Measurements from ENCODE around the gene PTAR1.

DNA sequence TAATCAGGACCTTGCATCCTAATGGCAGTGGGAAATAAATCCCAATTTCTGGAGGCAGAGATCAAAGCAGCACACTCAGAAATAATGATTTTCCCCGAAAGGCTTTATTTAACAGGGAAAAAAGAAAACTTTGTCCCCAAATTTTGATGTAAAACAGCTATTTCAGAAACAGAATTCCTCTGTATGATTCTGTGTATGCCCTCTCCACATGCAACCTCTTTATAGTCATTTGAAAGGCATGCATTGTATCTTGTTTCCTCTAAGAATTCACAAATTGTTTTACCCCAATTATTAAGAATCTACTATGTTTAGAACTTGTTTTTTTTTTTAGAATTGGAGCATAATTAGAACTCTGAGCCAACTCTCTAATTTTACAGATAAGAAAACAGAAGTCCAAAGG, 2.7 kb upstream of the PTAR1 start:
- TF ChIP-seq CTCF (IDR thresholded peaks at IDR 0.05 in 8 of 11, conservative IDR thresholded peaks at IDR 0.05 in 3 of 11) (no peak), POLR2AphosphoS5 (IDR thresholded peaks at IDR 0.05) (no peak), POLR2A (IDR thresholded peaks at IDR 0.05) (no peak)
